Brain microvascular endothelial cell (primary cell): Measurements from ENCODE around the gene TBC1D21.

Source experiments
- DNase-seq: peaks from one replicate; pipeline ENCODE4 v3.0.0-alpha.2; 2020
- H3K27ac ChIP-seq: fragments of 250-450 bp; sonication (Bioruptor Pico); 2 replicates; pipeline ENCODE4 v1.5.1; 2020; ENCODE audit warnings: mild to moderate bottlenecking, moderate library complexity
- H3K27me3 ChIP-seq: fragments of 250-450 bp; sonication (Bioruptor Pico); replicated peaks from 2 replicates; pipeline ENCODE4 v1.5.1; 2020; ENCODE audit warnings: mild to moderate bottlenecking
- H3K36me3 ChIP-seq: fragments of 250-450 bp; sonication (Bioruptor Pico); replicated peaks from 2 replicates; pipeline ENCODE4 v1.5.1; 2020; ENCODE audit warnings: mild to moderate bottlenecking
- H3K4me3 ChIP-seq: 2 replicates; pipeline ENCODE4 v1.5.1; 2011; ENCODE audit warnings: low read depth, mild to moderate bottlenecking, control low read depth, low read length, moderate library complexity
- in situ Hi-C: cut with HindIII; loops from 2 replicates; pipeline ENCODE4 v1.10.0; 2017; ENCODE audit warnings: low sequenced_read_pairs, low pct_ligation_motif_present
- TF ChIP-seq, protein P1 (sequence below): IDR thresholded peaks from 2 replicates; pipeline ENCODE4 v1.5.1; 2011; ENCODE audit warnings: low read depth, mild to moderate bottlenecking, moderate library complexity, low read length, control low read depth, inconsistent platforms; ENCODE audit errors: missing control alignments

TBC1D21 gene

DNA sequence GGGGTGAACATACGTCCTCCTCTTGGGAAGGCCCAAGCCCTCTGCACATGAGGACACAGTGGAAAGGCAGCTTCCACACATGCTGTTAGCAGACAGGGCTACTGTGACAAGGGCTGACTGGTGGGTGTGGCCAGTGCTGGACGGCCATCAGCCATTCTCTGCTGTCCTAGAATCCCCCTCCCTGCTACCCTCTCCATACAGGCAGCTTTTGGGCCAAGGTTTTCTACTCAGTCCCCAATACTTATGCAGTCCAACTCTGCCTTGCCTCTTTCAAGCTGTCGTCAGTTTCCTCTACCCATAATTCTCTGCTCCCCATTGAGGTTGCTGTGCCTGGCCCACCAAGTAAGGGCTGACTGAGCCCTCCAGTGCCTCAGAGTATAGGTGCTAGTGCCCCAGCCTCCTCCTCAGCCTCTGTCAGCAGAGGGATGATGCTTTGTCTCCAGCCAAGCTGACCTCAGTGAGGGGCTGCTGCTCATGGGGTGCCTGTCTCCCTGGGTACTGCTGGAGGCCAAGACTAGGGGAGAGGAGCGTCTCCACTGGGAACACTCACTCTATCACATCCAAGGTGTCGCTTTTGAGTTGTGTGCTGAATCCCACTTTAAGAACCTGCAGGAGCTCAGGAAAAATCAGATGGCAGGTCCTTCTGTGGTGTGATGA lies 55.7 kb downstream of the TBC1D21 start:
- no peak for DNase-seq
- TF ChIP-seq, protein P1, sequence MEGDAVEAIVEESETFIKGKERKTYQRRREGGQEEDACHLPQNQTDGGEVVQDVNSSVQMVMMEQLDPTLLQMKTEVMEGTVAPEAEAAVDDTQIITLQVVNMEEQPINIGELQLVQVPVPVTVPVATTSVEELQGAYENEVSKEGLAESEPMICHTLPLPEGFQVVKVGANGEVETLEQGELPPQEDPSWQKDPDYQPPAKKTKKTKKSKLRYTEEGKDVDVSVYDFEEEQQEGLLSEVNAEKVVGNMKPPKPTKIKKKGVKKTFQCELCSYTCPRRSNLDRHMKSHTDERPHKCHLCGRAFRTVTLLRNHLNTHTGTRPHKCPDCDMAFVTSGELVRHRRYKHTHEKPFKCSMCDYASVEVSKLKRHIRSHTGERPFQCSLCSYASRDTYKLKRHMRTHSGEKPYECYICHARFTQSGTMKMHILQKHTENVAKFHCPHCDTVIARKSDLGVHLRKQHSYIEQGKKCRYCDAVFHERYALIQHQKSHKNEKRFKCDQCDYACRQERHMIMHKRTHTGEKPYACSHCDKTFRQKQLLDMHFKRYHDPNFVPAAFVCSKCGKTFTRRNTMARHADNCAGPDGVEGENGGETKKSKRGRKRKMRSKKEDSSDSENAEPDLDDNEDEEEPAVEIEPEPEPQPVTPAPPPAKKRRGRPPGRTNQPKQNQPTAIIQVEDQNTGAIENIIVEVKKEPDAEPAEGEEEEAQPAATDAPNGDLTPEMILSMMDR = no peak
- H3K36me3 ChIP-seq = peaks cover 2% of the 10 kb centered on the region
- H3K27ac ChIP-seq = no peak overlapping the region
- peak overlapping the region; percentile 71 for H3K4me3 ChIP-seq
- no peaks in the 10 kb centered on the region for H3K27me3 ChIP-seq
- in situ Hi-C loops = no loop called here

DNA sequence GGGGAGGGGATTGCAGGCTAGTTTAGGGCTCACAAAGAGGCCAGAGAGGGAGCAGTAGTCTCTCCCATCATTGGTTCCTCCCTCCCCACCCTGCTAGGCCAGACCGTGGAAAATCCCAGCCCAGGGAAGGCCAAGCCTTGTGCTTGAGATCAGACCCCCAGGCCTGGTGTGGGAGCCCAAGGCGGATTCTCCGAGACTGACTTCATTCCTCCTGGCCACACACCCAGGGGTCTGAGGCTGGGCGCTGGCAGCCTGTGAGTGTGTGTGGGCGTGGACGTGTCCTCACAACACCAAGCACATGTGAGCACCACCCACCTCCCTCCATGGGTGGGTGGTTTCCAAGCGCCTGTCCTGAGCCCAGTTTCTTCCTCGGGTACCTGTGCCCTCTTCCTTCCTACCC lies 57.0 kb downstream of the TBC1D21 start:
- in situ Hi-C loops = no loop called here
- no peaks in the 10 kb centered on the region for H3K27me3 ChIP-seq
- TF ChIP-seq, protein P1 = no peak
- peaks cover 2% of the 10 kb centered on the region for H3K36me3 ChIP-seq
- H3K27ac ChIP-seq = peak overlapping the region; percentile 62
- H3K4me3 ChIP-seq = no peak overlapping the region
- peak; percentile 83 for DNase-seq

DNA sequence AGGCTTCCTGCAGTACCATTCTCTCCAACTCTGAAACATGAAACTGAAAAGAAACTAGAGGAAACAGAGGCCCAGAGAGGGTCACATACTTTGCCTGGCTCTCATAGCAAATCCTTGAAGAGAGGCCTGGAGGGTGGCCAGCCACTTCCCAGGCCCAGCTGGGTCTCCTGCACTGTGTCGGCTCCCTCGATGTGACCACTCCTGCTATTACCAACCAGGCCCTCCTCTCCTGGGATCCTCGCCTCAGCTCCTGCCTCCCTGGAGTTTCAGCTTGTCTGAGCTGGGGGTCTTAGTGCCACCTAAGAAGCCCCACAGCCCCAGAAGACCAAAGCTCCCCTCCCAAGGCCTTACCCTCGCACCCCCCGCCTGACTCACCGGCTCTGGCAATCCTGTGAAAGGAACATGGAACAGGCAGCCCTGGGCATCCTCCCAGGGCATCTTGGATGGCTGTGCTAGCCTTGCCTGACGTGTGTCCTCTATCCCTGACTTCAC lies 57.5 kb downstream of the TBC1D21 start:
- H3K4me3 ChIP-seq = no peak overlapping the region
- no peak for DNase-seq
- in situ Hi-C loops = no loop called here
- no peaks in the 10 kb centered on the region for H3K27me3 ChIP-seq
- TF ChIP-seq, protein P1 = no peak
- H3K36me3 ChIP-seq = peaks cover 2% of the 10 kb centered on the region
- H3K27ac ChIP-seq = peak overlapping the region; percentile 62

DNA sequence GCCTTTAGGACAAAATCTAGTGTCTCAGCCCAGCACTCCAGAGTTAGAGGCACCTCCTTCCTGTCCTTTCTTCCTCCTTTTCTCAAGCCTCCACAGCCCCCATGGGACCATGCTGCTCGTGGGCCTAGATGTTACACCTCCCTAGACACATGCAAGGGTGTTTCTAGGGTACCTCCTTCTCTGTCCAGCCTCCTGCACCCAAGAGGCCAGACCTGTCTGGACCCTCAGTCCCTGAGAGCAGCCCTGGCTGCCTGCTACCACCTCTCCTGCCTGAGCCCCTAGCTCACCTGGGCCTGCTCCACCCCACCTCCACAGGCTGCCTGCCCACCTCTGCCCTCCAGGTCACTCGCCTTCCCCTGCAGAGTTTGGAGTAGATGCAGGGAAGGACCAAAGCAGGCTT lies 58.1 kb downstream of the TBC1D21 start:
- Histone ChIP-seq H3K27ac (no peak overlapping the region), H3K4me3 (no peak overlapping the region), H3K36me3 (peaks cover 2% of the 10 kb centered on the region), H3K27me3 (no peaks in the 10 kb centered on the region)
- TF ChIP-seq, protein P1 = no peak
- in situ Hi-C loops = no loop called here
- no peak for DNase-seq

DNA sequence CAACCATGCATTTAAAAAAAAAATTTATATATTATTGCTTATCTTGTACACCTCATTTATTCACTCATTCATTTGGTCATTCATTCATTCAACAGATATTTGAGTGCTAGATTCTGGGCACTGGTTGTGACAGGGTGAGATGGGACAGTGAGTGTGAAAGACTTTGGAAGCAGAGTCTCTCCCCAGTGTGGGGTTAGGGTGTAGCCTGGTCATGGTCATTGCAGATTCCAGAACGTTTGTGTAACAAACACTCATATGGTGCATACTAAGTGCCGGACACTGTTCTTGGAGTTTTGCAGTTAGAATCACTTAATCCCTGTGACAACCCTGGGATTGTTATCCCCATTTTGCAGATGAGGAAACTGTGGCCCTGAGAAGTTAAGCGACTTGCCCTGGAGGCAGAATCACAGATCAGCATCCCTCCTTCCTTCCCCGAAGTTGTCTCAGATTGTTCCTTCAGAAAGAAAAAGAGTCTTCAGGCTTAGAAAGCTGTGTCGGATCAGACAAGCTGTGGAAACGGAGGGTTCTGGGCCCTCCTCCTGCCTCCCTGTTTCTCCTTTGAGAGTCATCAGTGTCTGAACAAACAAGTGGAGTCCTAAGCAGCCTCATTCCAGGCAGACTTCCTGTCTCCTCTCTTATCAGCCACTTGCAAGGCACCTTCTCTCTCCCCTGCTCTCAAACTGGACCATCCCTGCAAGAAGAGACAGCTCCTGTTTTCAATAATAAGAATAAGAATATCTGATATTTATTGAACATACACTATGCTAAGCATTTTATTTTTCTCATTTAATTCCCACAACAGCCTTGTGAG lies 59.2 kb downstream of the TBC1D21 start:
- TF ChIP-seq, protein P1 = no peak
- peak; percentile 45 for DNase-seq
- peaks cover 2% of the 10 kb centered on the region for H3K36me3 ChIP-seq
- in situ Hi-C loops = no loop called here
- peak overlapping the region; percentile 48 for H3K27ac ChIP-seq
- no peaks in the 10 kb centered on the region for H3K27me3 ChIP-seq
- no peak overlapping the region for H3K4me3 ChIP-seq
